PC-9 (cell line): ENCODE measurements around the gene SYNJ2. TPM values are rescaled to one million over a fixed set of nuclear protein-coding genes. Genes with fewer than 3 reads are reported as not detected.

ENCODE experiments used
- BruUV-seq: library from RNA; stranded (reverse); fragments of 400-500 nt; replicated peaks from 2 replicates; lab custom pipeline; 2021; lab: Mats Ljungman, UMichigan
- CTCF ChIA-PET: fragments of 300-600 bp; sonication (Branson Sonifier 250); formaldehyde crosslinking; loops from one replicate; lab custom pipeline; 2022; ENCODE audit warnings: antibody characterized with exemption; lab: Charles Lee
- POLR2A ChIA-PET: fragments of 300-600 bp; sonication (Branson Sonifier 250); formaldehyde crosslinking; loops from one replicate; lab custom pipeline; 2022; ENCODE audit warnings: antibody characterized with exemption; ENCODE audit not compliant: unreplicated experiment; lab: Charles Lee
- DNase-seq, 2 experiments: peaks; one replicate each; pipeline versions ENCODE4 v3.0.0 to v3.0.0-alpha.2; 2015 to 2022; ENCODE audit warnings: mixed read lengths in 1 of 2
- H2AFZ ChIP-seq: fragments of 200-600 bp; sonication (generic); 2 replicates; pipeline ENCODE4 v1.8.1; 2017; ENCODE audit warnings: antibody characterized with exemption
- H3F3A ChIP-seq: fragments of 200-600 bp; sonication (generic); 2 replicates; pipeline ENCODE4 v1.8.1; 2017; ENCODE audit warnings: antibody characterized with exemption, mild to moderate bottlenecking, low read depth; ENCODE audit not compliant: insufficient read depth
- H3K27ac ChIP-seq: fragments of 200-600 bp; sonication (generic); 2 replicates; pipeline ENCODE4 v1.6.1; 2016; ENCODE audit warnings: mixed run types
- H3K27me3 ChIP-seq: fragments of 200-600 bp; sonication (generic); 2 replicates; pipeline ENCODE4 v1.6.1; 2016; ENCODE audit warnings: low read depth, mixed run types; ENCODE audit not compliant: insufficient read depth
- H3K36me3 ChIP-seq: fragments of 200-600 bp; sonication (generic); 2 replicates; pipeline ENCODE4 v1.6.1; 2016; ENCODE audit warnings: low read depth, mixed run types
- H3K4me1 ChIP-seq: fragments of 200-600 bp; sonication (generic); replicated peaks from 2 replicates; pipeline ENCODE4 v1.6.1; 2016; ENCODE audit warnings: mixed run types; ENCODE audit not compliant: insufficient read depth
- H3K4me2 ChIP-seq: fragments of 200-600 bp; sonication (generic); 2 replicates; pipeline ENCODE4 v1.6.1; 2017; ENCODE audit warnings: mixed run types
- H3K4me3 ChIP-seq: fragments of 200-600 bp; sonication (generic); 2 replicates; pipeline ENCODE4 v1.6.1; 2016; ENCODE audit warnings: mixed run types
- H3K79me2 ChIP-seq: fragments of 200-600 bp; sonication (generic); 2 replicates; pipeline ENCODE4 v1.6.1; 2017; ENCODE audit warnings: low read depth, mixed run types
- H3K9me2 ChIP-seq: fragments of 200-600 bp; sonication (generic); 2 replicates; pipeline ENCODE4 v1.8.1; 2017; ENCODE audit warnings: mild to moderate bottlenecking; ENCODE audit not compliant: insufficient read depth
- H3K9me3 ChIP-seq: fragments of 200-600 bp; sonication (generic); 2 replicates; pipeline ENCODE4 v1.8.1; 2016; ENCODE audit warnings: low read depth; ENCODE audit not compliant: insufficient read depth
- H4K20me1 ChIP-seq: fragments of 200-600 bp; sonication (generic); 2 replicates; pipeline ENCODE4 v1.8.1; 2017; ENCODE audit not compliant: insufficient read depth
- CTCF ChIP-seq: fragments of 200-600 bp; sonication (generic); conservative IDR thresholded peaks from 2 replicates; pipeline ENCODE4 v1.6.1; 2017; ENCODE audit warnings: mixed run types, antibody characterized with exemption, mild to moderate bottlenecking, moderate library complexity
- EZH2 ChIP-seq: fragments of 200-600 bp; sonication (generic); IDR thresholded peaks from 2 replicates; pipeline ENCODE4 v1.8.0; 2017; ENCODE audit warnings: antibody characterized with exemption, low read depth
- intact Hi-C: fragments of 100-400 bp; cut with micrococcal nuclease; formaldehyde crosslinking; loops from one replicate; pipeline ENCODE4 v1.10.0; 2022; ENCODE audit not compliant: unreplicated experiment
- total RNA-seq: library from RNA; stranded (reverse); gene quantifications from 2 replicates; pipeline ENCODE4 v1.2.3, GENCODE V29; 2021

Gene SYNJ2
- total RNA-seq, 1 experiment from 2014 or later = 30.3 TPM

- Histone ChIP-seq H3F3A (peaks cover 9% of the 10 kb centered on the region), H2AFZ (no peak overlapping the region), H3K4me3 (no peak overlapping the region), H3K79me2 (no peaks in the 10 kb centered on the region), H3K9me3 (no peaks in the 10 kb centered on the region), H3K36me3 (no peaks in the 10 kb centered on the region), H3K4me2 (no peak overlapping the region), H4K20me1 (no peaks in the 10 kb centered on the region), H3K9me2 (no peaks in the 10 kb centered on the region), H3K27ac (no peak overlapping the region), H3K4me1 (peaks cover 3% of the 10 kb centered on the region; the same call in 1 of the 2 replicates), H3K27me3 (no peaks in the 10 kb centered on the region)
- no peak for DNase-seq
- BruUV-seq = no TSS peak
- POLR2A ChIA-PET = no interaction called here
- CTCF ChIA-PET = no interaction called here
- intact Hi-C loops = no loop called here
- TF ChIP-seq CTCF (no peak), EZH2 (no peak)
Measured at GRCh38 chr6:157976345-157977175, 5.1 kb upstream of the SYNJ2 start.

DNA sequence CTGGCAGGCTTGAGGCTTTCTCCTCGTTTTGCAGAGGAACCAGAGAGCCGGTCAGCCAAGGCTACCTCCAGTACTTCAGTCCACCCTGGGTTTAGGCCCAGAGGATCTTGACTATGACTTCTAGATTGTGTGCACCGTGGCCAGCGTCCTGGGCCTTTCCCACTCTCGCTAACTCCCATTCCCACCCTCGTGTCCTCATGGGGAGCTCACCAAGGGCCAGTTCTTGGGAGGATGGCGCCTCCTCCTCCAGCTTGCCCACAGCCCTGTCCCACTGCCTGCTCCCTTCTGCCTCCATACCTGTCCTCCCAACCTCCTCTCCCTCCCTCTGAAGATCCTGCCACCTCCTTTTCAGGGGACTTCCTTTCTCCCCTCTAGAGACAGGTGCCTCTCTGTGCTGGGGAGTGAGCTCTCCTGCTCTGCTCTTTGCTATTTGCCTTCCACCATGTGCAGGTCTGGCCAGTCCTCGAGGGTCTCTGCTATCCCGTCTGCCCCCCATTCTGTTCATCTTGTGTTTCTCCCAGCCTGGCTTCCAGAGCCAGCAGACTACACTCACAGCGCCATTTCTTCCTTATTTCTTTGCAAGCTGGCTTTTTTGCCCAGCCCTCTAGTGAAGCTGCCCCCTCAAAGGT lies 4.4 kb upstream of the SYNJ2 start:
- intact Hi-C loops = no loop called here
- no peak overlapping the region for H3K4me3 ChIP-seq
- no peaks in the 10 kb centered on the region for H3K9me2 ChIP-seq
- H3K9me3 ChIP-seq = no peaks in the 10 kb centered on the region
- TF ChIP-seq CTCF (no peak), EZH2 (no peak)
- POLR2A ChIA-PET = no interaction called here
- H3K4me2 ChIP-seq = no peak overlapping the region
- peaks cover 9% of the 10 kb centered on the region for H3F3A ChIP-seq
- no peaks in the 10 kb centered on the region for H3K27me3 ChIP-seq
- peaks cover 3% of the 10 kb centered on the region; the same call in 1 of the 2 replicates for H3K4me1 ChIP-seq
- DNase-seq = no peak
- peaks cover 4% of the 10 kb centered on the region for H3K79me2 ChIP-seq
- CTCF ChIA-PET = no interaction called here
- H2AFZ ChIP-seq = no peak overlapping the region
- no TSS peak for BruUV-seq
- no peaks in the 10 kb centered on the region for H4K20me1 ChIP-seq
- H3K27ac ChIP-seq = no peak overlapping the region
- no peaks in the 10 kb centered on the region for H3K36me3 ChIP-seq

DNA sequence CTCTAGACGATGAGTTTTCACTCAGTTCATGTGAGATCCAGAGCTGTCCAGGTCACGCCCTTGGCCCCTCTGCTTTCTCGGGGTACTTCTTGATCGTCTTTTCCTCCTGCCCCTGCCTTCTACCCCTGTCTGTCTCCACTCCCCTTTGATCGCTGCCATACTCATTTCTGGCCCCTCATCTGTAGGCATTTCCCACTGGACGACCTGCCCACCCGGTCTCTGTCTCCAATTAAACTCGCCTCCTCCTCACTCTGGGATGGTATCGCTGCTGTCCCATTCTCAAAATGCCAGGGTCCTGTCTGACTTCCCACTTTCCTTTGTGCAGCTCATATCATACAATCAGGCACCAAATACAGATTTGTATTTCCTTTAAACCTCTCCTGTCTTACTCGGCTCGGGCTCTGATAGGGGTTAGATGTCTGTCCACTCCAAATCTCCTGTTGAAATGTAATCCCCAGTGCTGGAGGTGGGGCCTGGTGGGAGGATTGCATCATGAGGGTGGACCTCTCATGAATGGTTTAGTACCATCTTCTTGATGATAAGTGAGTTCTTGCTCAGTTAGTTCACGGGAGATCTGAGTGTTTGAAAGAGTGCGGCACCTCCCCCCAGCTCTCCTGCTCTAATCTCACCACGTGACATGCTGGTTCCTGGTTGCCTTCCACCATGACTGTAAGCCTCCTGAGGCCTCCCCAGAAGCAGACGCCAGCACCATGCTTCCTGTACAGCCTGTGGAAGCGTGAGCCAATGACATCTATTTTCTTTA lies 3.5 kb upstream of the SYNJ2 start:
- intact Hi-C loops = no loop called here

More for the DNA sequence above, 3.5 kb upstream of the SYNJ2 start:
- peaks cover 9% of the 10 kb centered on the region for H3F3A ChIP-seq
- H3K9me2 ChIP-seq = no peaks in the 10 kb centered on the region
- H3K36me3 ChIP-seq = no peaks in the 10 kb centered on the region
- TF ChIP-seq CTCF (no peak), EZH2 (no peak)
- no peak overlapping the region for H3K4me3 ChIP-seq
- H3K27ac ChIP-seq = no peak overlapping the region
- CTCF ChIA-PET = no interaction called here
- H3K4me1 ChIP-seq = peaks cover 11% of the 10 kb centered on the region
- peaks cover 13% of the 10 kb centered on the region for H3K79me2 ChIP-seq
- no peaks in the 10 kb centered on the region for H4K20me1 ChIP-seq
- no peak overlapping the region for H2AFZ ChIP-seq
- POLR2A ChIA-PET = no interaction called here
- no peaks in the 10 kb centered on the region for H3K27me3 ChIP-seq
- DNase-seq = no peak
- no peaks in the 10 kb centered on the region for H3K9me3 ChIP-seq
- no peak overlapping the region for H3K4me2 ChIP-seq
- no TSS peak for BruUV-seq
